Prostate gland (tissue), 2 donors: ENCODE data around the gene TCF4.

Source experiments
- POLR2A ChIP-seq: fragments of 450-650 bp; IDR thresholded peaks from one replicate; pipeline ENCODE4 v1.6.1; 2016; ENCODE audit warnings: antibody characterized with exemption, mild to moderate bottlenecking
- TF ChIP-seq, protein P1 (sequence below), 4 experiments: fragments of 200-600 bp in 2 of 4; fragments of 450-650 bp in 2 of 4; sonication (generic) in 2 of 4; IDR thresholded peaks; 1 replicate in 3 of 4; 2 replicates in 1 of 4; pipeline ENCODE4 v1.5.1; 2016 to 2019; ENCODE audit warnings: antibody characterized with exemption in 4 of 4, mild to moderate bottlenecking in 2 of 4, moderate library complexity in 2 of 4

DNA sequence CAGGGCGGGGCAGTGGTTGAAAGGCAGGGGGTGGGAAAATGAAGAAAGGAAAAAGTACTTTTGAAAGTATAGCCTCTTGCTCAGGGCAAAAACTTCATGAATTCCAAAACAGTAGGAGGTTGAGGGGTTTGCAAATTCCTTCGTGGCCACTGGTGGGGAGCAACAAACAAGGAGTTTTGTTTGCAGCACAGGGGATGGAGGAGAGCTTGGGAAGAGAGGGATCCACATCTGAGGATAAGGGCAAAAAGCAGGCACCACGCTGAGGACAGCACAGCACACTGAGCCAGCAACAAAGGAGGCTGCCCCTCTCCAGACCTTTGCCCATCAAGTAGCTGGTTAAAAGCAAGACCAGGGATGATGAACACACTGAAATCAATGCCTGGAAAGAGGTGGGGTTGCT, 148.9 kb downstream of the TCF4 start:
- TF ChIP-seq, protein P1, sequence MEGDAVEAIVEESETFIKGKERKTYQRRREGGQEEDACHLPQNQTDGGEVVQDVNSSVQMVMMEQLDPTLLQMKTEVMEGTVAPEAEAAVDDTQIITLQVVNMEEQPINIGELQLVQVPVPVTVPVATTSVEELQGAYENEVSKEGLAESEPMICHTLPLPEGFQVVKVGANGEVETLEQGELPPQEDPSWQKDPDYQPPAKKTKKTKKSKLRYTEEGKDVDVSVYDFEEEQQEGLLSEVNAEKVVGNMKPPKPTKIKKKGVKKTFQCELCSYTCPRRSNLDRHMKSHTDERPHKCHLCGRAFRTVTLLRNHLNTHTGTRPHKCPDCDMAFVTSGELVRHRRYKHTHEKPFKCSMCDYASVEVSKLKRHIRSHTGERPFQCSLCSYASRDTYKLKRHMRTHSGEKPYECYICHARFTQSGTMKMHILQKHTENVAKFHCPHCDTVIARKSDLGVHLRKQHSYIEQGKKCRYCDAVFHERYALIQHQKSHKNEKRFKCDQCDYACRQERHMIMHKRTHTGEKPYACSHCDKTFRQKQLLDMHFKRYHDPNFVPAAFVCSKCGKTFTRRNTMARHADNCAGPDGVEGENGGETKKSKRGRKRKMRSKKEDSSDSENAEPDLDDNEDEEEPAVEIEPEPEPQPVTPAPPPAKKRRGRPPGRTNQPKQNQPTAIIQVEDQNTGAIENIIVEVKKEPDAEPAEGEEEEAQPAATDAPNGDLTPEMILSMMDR (IDR thresholded peaks at IDR 0.05): no peak
- TF ChIP-seq POLR2A: no peak
